Measurements from ENCODE around the gene DCAKD. TPM values are rescaled to one million over a fixed set of nuclear protein-coding genes. Genes with fewer than 3 reads are reported as not detected.
A peak's percentile ranks its signal among the peaks of the same experiment; 100 is the strongest.

Gene DCAKD
- total RNA-seq, 1 experiment from 2014 or later, result 48.3 TPM

DNA sequence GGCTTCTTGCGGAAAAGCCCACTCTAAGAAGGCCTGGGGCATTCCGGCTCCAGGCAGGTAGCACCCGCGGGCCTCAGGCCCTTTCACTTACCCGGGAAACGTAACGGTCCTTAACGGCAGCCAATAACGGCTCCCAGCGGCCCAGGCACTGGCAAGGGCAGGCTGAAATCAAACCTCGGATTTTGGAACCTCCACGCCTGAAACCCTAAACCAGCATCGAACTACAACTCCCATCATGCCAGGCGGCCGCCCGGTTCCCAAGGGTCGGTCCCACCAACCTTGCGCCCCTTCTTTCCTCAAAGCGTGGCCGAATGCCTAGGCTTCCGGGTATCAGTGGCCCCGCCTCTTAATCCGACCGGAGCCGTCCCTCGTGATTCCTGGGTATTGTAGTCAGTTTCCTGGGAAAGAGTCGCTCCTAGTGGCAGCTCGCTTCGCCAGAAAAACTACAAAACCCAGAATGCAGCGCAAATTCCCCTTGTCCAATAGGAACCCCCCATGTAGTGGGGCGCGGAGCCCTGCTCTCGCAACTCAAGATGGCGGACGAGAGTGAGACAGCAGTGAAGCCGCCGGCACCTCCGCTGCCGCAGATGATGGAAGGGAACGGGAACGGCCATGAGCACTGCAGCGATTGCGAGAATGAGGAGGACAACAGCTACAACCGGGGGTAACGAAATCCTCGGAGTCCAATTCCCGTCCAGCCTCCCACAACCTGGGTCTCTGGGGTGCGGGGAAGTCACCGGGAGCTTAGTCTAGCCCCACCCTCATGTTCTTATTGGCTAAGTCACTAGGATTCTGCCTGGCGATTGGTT is 9.6 kb upstream of the DCAKD start, which contains the start of gene NMT1:
Gene NMT1 (plus strand): TSS at position 521 of the 809 bp plus-strand sequence. CDS start 13 bp downstream, at position 534.
- no peaks in the 10 kb centered on the region; a peak in 1 of 5 replicates for H3K9me3 Mint-ChIP-seq
- Histone ChIP-seq H3K79me1 (ENCODE audit: insufficient read depth, low read depth, low read length, poor library complexity, severe bottlenecking) (peaks cover 2% of the 10 kb centered on the region), H2BK5ac (ENCODE audit: insufficient read length, low read length) (peak within 1 kb of the TSS; percentile 69)

More for the DNA sequence above, 9.6 kb upstream of the DCAKD start, which contains the start of gene NMT1:
- no peaks in the 10 kb centered on the region for H4K20me1 ChIP-seq (ENCODE audit: control insufficient read depth, insufficient read depth, insufficient read length)
- H3K56ac ChIP-seq (ENCODE audit: insufficient read length, low read depth, low read length), result peak within 1 kb of the TSS; percentile 18
- H3K4me1 Mint-ChIP-seq, result peaks cover 4 to 13% of the 10 kb centered on the region in 2 experiments
- no peak within 1 kb of the TSS for H2BK15ac ChIP-seq (ENCODE audit: low read depth, low read length)
- H2BK12ac ChIP-seq (ENCODE audit: insufficient read length, low read depth, low read length), result no peak within 1 kb of the TSS
- no peak within 1 kb of the TSS for H4K91ac ChIP-seq (ENCODE audit: insufficient read length, low read depth, low read length)
- H3K18ac ChIP-seq (ENCODE audit: insufficient read length, low read depth, low read length), result peak within 1 kb of the TSS; percentile 95
- WGBS (ENCODE audit: extremely low coverage, insufficient read length, low lambda C conversion rate), result no CpG with 5 or more reads among the region's 50 CpGs
- H3K4ac ChIP-seq (ENCODE audit: low read depth, low read length), result no peak within 1 kb of the TSS
- H3K9me3 ChIP-seq (ENCODE audit: control insufficient read depth, low read depth, low read length), result no peaks in the 10 kb centered on the region
- peaks cover 2 to 18% (median 13%) of the 10 kb centered on the region in 3 experiments; a peak in 5 of 7 replicates for H3K36me3 Mint-ChIP-seq (ENCODE audit: insufficient read depth in 1 of 3, low read depth in 3 of 3)
- H3K14ac ChIP-seq (ENCODE audit: insufficient read depth, low read length), result peak within 1 kb of the TSS; percentile 78
- peak within 1 kb of the TSS; percentile 95 for H3K9ac ChIP-seq (ENCODE audit: extremely low read depth, insufficient read length, low read length)
- H3K27me3 Mint-ChIP-seq (ENCODE audit: low read depth), result no peaks in the 10 kb centered on the region; the same call in 1 of the 2 replicates
- H3K27ac Mint-ChIP-seq, result peak within 1 kb of the TSS; percentile 99 to 100 (median 100)
- H3K4me3 Mint-ChIP-seq, result peak within 1 kb of the TSS; percentile 93 to 100
- peak within 1 kb of the TSS; percentile 56 for H4K5ac ChIP-seq (ENCODE audit: insufficient read length, low read depth, low read length)
- H3K27ac ChIP-seq (ENCODE audit: insufficient read length, low read depth, low read length), result no peak within 1 kb of the TSS
- H2BK120ac ChIP-seq (ENCODE audit: low read depth, low read length, poor library complexity, severe bottlenecking), result no peak within 1 kb of the TSS
- TF ChIP-seq, protein P1, sequence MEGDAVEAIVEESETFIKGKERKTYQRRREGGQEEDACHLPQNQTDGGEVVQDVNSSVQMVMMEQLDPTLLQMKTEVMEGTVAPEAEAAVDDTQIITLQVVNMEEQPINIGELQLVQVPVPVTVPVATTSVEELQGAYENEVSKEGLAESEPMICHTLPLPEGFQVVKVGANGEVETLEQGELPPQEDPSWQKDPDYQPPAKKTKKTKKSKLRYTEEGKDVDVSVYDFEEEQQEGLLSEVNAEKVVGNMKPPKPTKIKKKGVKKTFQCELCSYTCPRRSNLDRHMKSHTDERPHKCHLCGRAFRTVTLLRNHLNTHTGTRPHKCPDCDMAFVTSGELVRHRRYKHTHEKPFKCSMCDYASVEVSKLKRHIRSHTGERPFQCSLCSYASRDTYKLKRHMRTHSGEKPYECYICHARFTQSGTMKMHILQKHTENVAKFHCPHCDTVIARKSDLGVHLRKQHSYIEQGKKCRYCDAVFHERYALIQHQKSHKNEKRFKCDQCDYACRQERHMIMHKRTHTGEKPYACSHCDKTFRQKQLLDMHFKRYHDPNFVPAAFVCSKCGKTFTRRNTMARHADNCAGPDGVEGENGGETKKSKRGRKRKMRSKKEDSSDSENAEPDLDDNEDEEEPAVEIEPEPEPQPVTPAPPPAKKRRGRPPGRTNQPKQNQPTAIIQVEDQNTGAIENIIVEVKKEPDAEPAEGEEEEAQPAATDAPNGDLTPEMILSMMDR (conservative IDR thresholded peaks at IDR 0.05), result no peak
- DNase-seq, result peak; percentile 100
- no peak within 1 kb of the TSS for H4K8ac ChIP-seq (replicated peaks; ENCODE audit: insufficient read length, low read depth, low read length)
- H3K23ac ChIP-seq (ENCODE audit: insufficient read length, low read depth, low read length), result no peak within 1 kb of the TSS
- H3K23me2 ChIP-seq (ENCODE audit: insufficient read length, low read depth, low read length, poor library complexity, severe bottlenecking), result peaks cover 6% of the 10 kb centered on the region
- H3K4me2 ChIP-seq (ENCODE audit: insufficient read depth, insufficient read length, low read length), result peak within 1 kb of the TSS; percentile 88
- H2BK20ac ChIP-seq (ENCODE audit: low read depth, low read length, poor library complexity, severe bottlenecking), result no peak within 1 kb of the TSS
- H3K27me3 ChIP-seq (ENCODE audit: insufficient read depth, low read length), result no peaks in the 10 kb centered on the region
- H2AK5ac ChIP-seq (ENCODE audit: insufficient read length, low read length), result no peak within 1 kb of the TSS
- peaks cover 19% of the 10 kb centered on the region; the same call in 1 of the 2 replicates for H3K79me2 ChIP-seq (ENCODE audit: insufficient read depth, low read length)
- H3T11ph ChIP-seq (ENCODE audit: low read length), result no peak within 1 kb of the TSS
- no peak within 1 kb of the TSS for H2AFZ ChIP-seq (ENCODE audit: low read length)
- H3K4me1 ChIP-seq (ENCODE audit: insufficient read depth, low read length), result no peaks in the 10 kb centered on the region

Data from H9 (cell line).